ENCODE measurements around the gene RPS18.

DNA sequence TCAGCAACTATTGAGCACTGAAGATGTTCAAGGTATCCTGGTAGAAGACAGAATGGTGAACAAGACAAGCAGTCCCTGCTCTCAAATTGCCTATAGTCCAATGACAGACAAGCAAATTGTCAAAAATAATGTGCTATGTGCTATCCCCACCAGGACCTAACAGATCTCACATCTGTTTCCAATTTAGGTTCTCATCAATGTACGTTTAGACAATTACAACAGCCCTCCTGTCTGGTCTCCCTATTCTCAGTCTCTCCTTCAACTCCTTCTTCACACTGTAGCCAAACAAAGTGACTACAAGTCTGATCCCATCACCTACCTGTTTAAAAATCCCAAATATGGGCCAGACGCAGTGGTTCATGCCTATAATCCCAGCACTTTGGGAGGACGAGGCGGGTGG, 34.5 kb downstream of the RPS18 start:
- TF ChIP-seq ZNF384 (IDR thresholded peaks at IDR 0.05), result no peak
- no peak for TF ChIP-seq FOXM1 (IDR thresholded peaks at IDR 0.05; ENCODE audit: borderline replicate concordance)
- no peak for TF ChIP-seq L3MBTL2 (conservative IDR thresholded peaks at IDR 0.05)
- TF ChIP-seq LEF1 (IDR thresholded peaks at IDR 0.05; ENCODE audit: borderline replicate concordance), result no peak
- TF ChIP-seq, protein P1, sequence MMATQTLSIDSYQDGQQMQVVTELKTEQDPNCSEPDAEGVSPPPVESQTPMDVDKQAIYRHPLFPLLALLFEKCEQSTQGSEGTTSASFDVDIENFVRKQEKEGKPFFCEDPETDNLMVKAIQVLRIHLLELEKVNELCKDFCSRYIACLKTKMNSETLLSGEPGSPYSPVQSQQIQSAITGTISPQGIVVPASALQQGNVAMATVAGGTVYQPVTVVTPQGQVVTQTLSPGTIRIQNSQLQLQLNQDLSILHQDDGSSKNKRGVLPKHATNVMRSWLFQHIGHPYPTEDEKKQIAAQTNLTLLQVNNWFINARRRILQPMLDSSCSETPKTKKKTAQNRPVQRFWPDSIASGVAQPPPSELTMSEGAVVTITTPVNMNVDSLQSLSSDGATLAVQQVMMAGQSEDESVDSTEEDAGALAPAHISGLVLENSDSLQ (IDR thresholded peaks at IDR 0.05), result no peak
- no peak for TF ChIP-seq BHLHE40 (IDR thresholded peaks at IDR 0.05; ENCODE audit: borderline replicate concordance)
- no peak for TF ChIP-seq HDGF (IDR thresholded peaks at IDR 0.05; ENCODE audit: borderline replicate concordance)
- no peak for TF ChIP-seq TARDBP (IDR thresholded peaks at IDR 0.05)
- no peak for TF ChIP-seq FOXA1 (IDR thresholded peaks at IDR 0.05)
- TF ChIP-seq FOXK2 (IDR thresholded peaks at IDR 0.05), result no peak

Data from HEK293T (cell line).